ENCODE results near the gene GSDME. TPM values are rescaled to one million over a fixed set of nuclear protein-coding genes. Genes with fewer than 3 reads are reported as not detected.
A peak's percentile ranks its signal among the peaks of the same experiment; 100 is the strongest.

The GSDME gene
- under 1 TPM in 2 of 3 donors, not detected in 1; 0.20 to 0.31 TPM for total RNA-seq
- 2.0 TPM for total RNA-seq (2013)

- Histone ChIP-seq H3K36me3 (ENCODE audit: control insufficient read depth, insufficient read depth, low read length) (no peaks in the 10 kb centered on the region), H3K4me3 (ENCODE audit: low read length) (peak within 1 kb of the TSS; percentile 32), H3K4me1 (ENCODE audit: control insufficient read depth, insufficient read depth, low read length) (peaks cover 13% of the 10 kb centered on the region), H3K27ac (ENCODE audit: low read length) (no peak within 1 kb of the TSS), H3K27me3 (ENCODE audit: control insufficient read depth, insufficient read depth, low read length) (peaks cover 32% of the 10 kb centered on the region), H3K9me3 (ENCODE audit: control insufficient read depth, insufficient read depth, low read length) (no peaks in the 10 kb centered on the region)
- Mint-ChIP-seq H3K4me1 (peaks cover 0 to 18% of the 10 kb centered on the region in 2 donors), H3K9me3 (no peaks in the 10 kb centered on the region), H3K36me3 (no peaks in the 10 kb centered on the region), H3K27me3 (ENCODE audit: low read depth in 2 of 2) (peaks cover 38 to 78% of the 10 kb centered on the region in 2 donors), H3K27ac (no peak within 1 kb of the TSS), H3K4me3 (peak within 1 kb of the TSS; percentile 85)
- 11% methylated on average over 81 of the region's 81 CpGs for WGBS (ENCODE audit: insufficient coverage)
- ATAC-seq (peak; percentile 75 to 86 (median 83)), DNase-seq (peak in 1 of 2 donors; percentile 37)
- intact Hi-C loops (cut with micrococcal nuclease) = no loop called here
- no peak for TF ChIP-seq CTCF (IDR thresholded peaks at IDR 0.05)
Observed at GRCh38 chr7:24757353-24758275, at the start of gene GSDME. GSDME (minus strand) TSS chr7:24757464; CDS start chr7:24749774, 7,690 bp downstream.

- WGBS (ENCODE audit: insufficient coverage) = 97% methylated on average over 5 of the region's 5 CpGs
- no peak for ATAC-seq
- peaks cover 4 to 5% of the 10 kb centered on the region in 2 donors for H3K4me1 Mint-ChIP-seq
- Histone ChIP-seq H3K9me3 (ENCODE audit: control insufficient read depth, insufficient read depth, low read length) (no peaks in the 10 kb centered on the region), H3K27me3 (ENCODE audit: control insufficient read depth, insufficient read depth, low read length) (no peaks in the 10 kb centered on the region), H3K4me3 (ENCODE audit: low read length) (no peak overlapping the region), H3K27ac (ENCODE audit: low read length) (no peak overlapping the region), H3K4me1 (ENCODE audit: control insufficient read depth, insufficient read depth, low read length) (no peaks in the 10 kb centered on the region), H3K36me3 (ENCODE audit: control insufficient read depth, insufficient read depth, low read length) (peaks cover 66% of the 10 kb centered on the region)
- no peaks in the 10 kb centered on the region for H3K9me3 Mint-ChIP-seq
- no peak overlapping the region for H3K27ac Mint-ChIP-seq
- H3K36me3 Mint-ChIP-seq = peaks cover 43% of the 10 kb centered on the region
- no peak for DNase-seq
- no peaks in the 10 kb centered on the region for H3K27me3 Mint-ChIP-seq (ENCODE audit: low read depth in 2 of 2)
- H3K4me3 Mint-ChIP-seq = no peak overlapping the region
- TF ChIP-seq CTCF (IDR thresholded peaks at IDR 0.05) = no peak
- intact Hi-C loops (cut with micrococcal nuclease) = no loop called here
Observed at GRCh38 chr7:24802300-24802699, 45.0 kb upstream of the GSDME start.

GRCh38 chr7:24801883-24802282, 44.6 kb upstream of the GSDME start:
- no peaks in the 10 kb centered on the region for H3K27me3 Mint-ChIP-seq (ENCODE audit: low read depth in 2 of 2)
- Histone ChIP-seq H3K4me1 (ENCODE audit: control insufficient read depth, insufficient read depth, low read length) (no peaks in the 10 kb centered on the region), H3K9me3 (ENCODE audit: control insufficient read depth, insufficient read depth, low read length) (no peaks in the 10 kb centered on the region), H3K27me3 (ENCODE audit: control insufficient read depth, insufficient read depth, low read length) (no peaks in the 10 kb centered on the region), H3K4me3 (ENCODE audit: low read length) (no peak overlapping the region), H3K36me3 (ENCODE audit: control insufficient read depth, insufficient read depth, low read length) (peaks cover 69% of the 10 kb centered on the region), H3K27ac (ENCODE audit: low read length) (no peak overlapping the region)
- intact Hi-C loops (cut with micrococcal nuclease) = no loop called here
- H3K4me1 Mint-ChIP-seq = peaks cover 4 to 5% of the 10 kb centered on the region in 2 donors
- 100% methylated on average over 2 of the region's 2 CpGs for WGBS (ENCODE audit: insufficient coverage)
- no peaks in the 10 kb centered on the region for H3K9me3 Mint-ChIP-seq
- DNase-seq (no peak), ATAC-seq (no peak)
- TF ChIP-seq CTCF (IDR thresholded peaks at IDR 0.05) = no peak
- H3K36me3 Mint-ChIP-seq = peaks cover 42% of the 10 kb centered on the region
- H3K27ac Mint-ChIP-seq = no peak overlapping the region
- no peak overlapping the region for H3K4me3 Mint-ChIP-seq
